Stimulated activated CD8-positive, alpha-beta memory T cell treated with anti-CD3 and anti-CD28 coated beads, Interleukin-7, amount 100 ng/mL, for 4 hours (primary cell): ENCODE data around the gene CCDC90B.

Experiments used
- DNase-seq, 2 donors: peaks; one replicate each; pipeline ENCODE4 v3.0.0-alpha.2; 2020; ENCODE audit warnings: low read depth in 2 of 2

Gene CCDC90B

GRCh38 chr11:83235825-83236224 lies 50.3 kb downstream of the CCDC90B start:
- DNase-seq = no peak

DNA sequence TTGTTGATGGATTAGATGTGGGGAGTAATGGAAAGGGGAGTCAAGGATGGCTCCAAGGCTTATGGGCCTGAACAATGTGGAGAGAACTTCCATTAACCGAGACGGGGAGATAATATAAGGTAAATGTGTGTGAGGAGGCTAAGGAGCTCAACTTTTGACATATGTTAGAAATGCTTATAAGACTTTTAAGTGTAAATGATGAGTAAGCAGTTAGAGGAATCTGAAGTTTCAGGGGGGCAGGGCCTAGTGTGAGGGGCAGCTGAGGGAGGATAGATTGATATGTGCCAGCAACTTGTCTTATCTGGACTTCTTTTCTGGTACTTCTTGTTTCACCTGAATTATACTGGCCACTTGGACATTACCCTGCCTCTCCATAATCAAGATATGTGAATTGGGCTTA lies 62.7 kb downstream of the CCDC90B start:
- no peak for DNase-seq

DNA sequence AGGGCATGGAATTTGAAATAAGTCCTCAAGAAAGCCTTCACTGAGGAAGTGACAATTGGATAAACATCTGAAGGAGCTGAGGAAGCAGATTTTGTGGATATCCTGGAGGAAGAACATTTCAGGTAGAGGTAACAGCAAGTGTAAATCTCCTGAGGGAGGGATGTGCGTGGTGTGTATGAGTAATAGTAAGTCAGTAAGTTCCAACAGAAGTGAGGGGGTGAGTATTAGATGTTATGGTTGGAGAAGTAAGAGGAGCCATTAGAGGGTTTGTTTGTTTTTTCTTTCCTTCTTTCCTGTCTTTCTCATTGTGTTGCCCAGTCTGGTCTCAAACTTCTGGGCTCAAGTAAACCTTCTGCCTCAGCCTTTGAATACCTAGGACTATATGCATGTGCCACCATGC lies 63.7 kb downstream of the CCDC90B start:
- DNase-seq = no peak

- no peak for DNase-seq
Observed at GRCh38 chr11:83221694-83222093, 64.5 kb downstream of the CCDC90B start.

DNA sequence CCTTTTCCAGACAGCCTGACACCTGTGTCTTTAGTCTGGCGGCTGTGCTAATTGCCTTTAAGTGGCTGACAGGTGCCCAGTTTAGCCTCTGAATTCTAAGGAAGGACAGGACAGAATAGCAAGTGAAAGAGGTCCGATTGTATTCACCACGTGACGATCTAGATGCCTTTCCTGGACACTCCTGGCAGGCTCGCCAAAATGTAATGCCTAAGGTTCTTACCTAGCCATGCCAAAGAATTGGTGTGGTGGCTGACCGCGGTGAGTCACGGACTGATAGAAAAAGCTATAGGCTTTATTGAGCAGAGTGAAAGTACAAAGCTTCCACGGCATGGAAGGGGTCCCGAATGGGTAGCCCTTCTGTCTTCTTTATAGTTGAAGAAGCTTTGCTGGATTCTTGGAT lies 65.9 kb downstream of the CCDC90B start:
- DNase-seq = no peak

- DNase-seq = no peak
Observed at GRCh38 chr11:83219095-83219494, 67.1 kb downstream of the CCDC90B start.
